A549 (cell line): ENCODE data around the gene FAM13A.

ENCODE experiments used
- CEBPB ChIP-seq, 2 experiments: fragments of >200 bp in 1 of 2; sonication (Bioruptor Twin) in 1 of 2; formaldehyde crosslinking in 1 of 2; IDR thresholded peaks; 2 replicates each; pipeline ENCODE4 v1.6.1; 2012 to 2016
- CHD2 ChIP-seq: fragments of 150-350 bp; IDR thresholded peaks from 2 replicates; pipeline ENCODE4 v1.6.1; 2014; ENCODE audit warnings: low read length; ENCODE audit not compliant: partially characterized antibody
- EHMT2 ChIP-seq: fragments of 200-600 bp; sonication (generic); IDR thresholded peaks from 2 replicates; pipeline ENCODE4 v1.6.1; 2016; ENCODE audit warnings: antibody characterized with exemption, low read depth, mild to moderate bottlenecking, moderate library complexity
- HDAC2 ChIP-seq: fragments of 200-600 bp; sonication (generic); IDR thresholded peaks from 2 replicates; pipeline ENCODE4 v1.6.1; 2016
- MYC ChIP-seq: IDR thresholded peaks from 2 replicates; pipeline ENCODE4 v1.6.1; 2012; ENCODE audit warnings: mild to moderate bottlenecking, inconsistent platforms, low read length, improper control_type of control experiment, borderline replicate concordance
- NR3C1 ChIP-seq: fragments of >200 bp; sonication (Bioruptor Twin); formaldehyde crosslinking; IDR thresholded peaks from 3 replicates; pipeline ENCODE4 v1.6.1; 2017
- POLR2A ChIP-seq: IDR thresholded peaks from 2 replicates; pipeline ENCODE4 v1.6.1; 2012; ENCODE audit warnings: mild to moderate bottlenecking, low read length
- RAD21 ChIP-seq, 2 experiments: fragments of >200 bp in 1 of 2; sonication (Bioruptor Twin) in 1 of 2; formaldehyde crosslinking in 1 of 2; IDR thresholded peaks in 1 of 2; conservative IDR thresholded peaks in 1 of 2; 2 replicates in 1 of 2; 3 replicates in 1 of 2; pipeline ENCODE4 v1.6.1; 2012 to 2018; ENCODE audit warnings: inconsistent platforms in 1 of 2
- RARB ChIP-seq: fragments of 250-450 bp; sonication (Bioruptor Pico); IDR thresholded peaks from 2 replicates; pipeline ENCODE4 v1.8.0; 2021; ENCODE audit warnings: mild to moderate bottlenecking, moderate library complexity
- SREBF2 ChIP-seq: fragments of 450-650 bp; IDR thresholded peaks from 2 replicates; pipeline ENCODE4 v1.6.1; 2014; ENCODE audit warnings: mild to moderate bottlenecking, moderate library complexity
- TF ChIP-seq, protein P1 (sequence below): fragments of 450-650 bp; IDR thresholded peaks from 2 replicates; pipeline ENCODE4 v1.6.1; 2014; ENCODE audit warnings: antibody characterized with exemption
- TF ChIP-seq, protein P2 (sequence below): fragments of >200 bp; sonication (Bioruptor Twin); formaldehyde crosslinking; IDR thresholded peaks from 3 replicates; pipeline ENCODE4 v1.5.1; 2016
- TF ChIP-seq, protein P3 (sequence below): IDR thresholded peaks from 2 replicates; pipeline ENCODE4 v1.6.1; 2012; ENCODE audit warnings: low read depth, borderline replicate concordance

DNA sequence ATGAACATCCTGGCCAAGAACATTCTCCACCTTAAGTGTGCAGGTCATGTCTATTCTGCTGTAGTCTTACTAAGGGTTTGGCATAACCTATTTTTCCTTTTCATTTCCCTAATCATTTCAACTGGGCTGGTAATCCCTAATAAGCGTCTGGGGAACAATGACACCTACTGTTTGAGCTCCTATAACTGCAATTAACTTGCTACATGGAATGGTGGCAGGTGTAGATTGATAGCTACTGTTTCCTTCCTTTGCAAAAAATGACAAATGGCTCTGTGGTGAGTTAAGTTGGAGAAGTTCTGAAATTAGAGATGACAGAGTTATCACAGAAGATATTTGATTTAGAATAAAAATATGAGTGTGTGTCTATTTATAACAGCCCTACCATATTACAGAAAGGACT, 254.8 kb downstream of the FAM13A start:
- TF ChIP-seq POLR2A, result no peak
- TF ChIP-seq CEBPB (IDR thresholded peaks at IDR 0.05), result no peak
- TF ChIP-seq, protein P1, sequence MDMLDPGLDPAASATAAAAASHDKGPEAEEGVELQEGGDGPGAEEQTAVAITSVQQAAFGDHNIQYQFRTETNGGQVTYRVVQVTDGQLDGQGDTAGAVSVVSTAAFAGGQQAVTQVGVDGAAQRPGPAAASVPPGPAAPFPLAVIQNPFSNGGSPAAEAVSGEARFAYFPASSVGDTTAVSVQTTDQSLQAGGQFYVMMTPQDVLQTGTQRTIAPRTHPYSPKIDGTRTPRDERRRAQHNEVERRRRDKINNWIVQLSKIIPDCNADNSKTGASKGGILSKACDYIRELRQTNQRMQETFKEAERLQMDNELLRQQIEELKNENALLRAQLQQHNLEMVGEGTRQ, result no peak
- TF ChIP-seq, protein P2, sequence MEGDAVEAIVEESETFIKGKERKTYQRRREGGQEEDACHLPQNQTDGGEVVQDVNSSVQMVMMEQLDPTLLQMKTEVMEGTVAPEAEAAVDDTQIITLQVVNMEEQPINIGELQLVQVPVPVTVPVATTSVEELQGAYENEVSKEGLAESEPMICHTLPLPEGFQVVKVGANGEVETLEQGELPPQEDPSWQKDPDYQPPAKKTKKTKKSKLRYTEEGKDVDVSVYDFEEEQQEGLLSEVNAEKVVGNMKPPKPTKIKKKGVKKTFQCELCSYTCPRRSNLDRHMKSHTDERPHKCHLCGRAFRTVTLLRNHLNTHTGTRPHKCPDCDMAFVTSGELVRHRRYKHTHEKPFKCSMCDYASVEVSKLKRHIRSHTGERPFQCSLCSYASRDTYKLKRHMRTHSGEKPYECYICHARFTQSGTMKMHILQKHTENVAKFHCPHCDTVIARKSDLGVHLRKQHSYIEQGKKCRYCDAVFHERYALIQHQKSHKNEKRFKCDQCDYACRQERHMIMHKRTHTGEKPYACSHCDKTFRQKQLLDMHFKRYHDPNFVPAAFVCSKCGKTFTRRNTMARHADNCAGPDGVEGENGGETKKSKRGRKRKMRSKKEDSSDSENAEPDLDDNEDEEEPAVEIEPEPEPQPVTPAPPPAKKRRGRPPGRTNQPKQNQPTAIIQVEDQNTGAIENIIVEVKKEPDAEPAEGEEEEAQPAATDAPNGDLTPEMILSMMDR, result no peak
- no peak for TF ChIP-seq NR3C1
- peak in 1 of 2 experiments; percentile 15; a peak in 1 of 5 replicates for TF ChIP-seq RAD21 (conservative IDR thresholded peaks at IDR 0.05 in 1 of 2, IDR thresholded peaks at IDR 0.05 in 1 of 2)
- no peak for TF ChIP-seq MYC
- no peak for TF ChIP-seq RARB (CRISPR knock-in tag)
- TF ChIP-seq EHMT2, result no peak
- no peak for TF ChIP-seq HDAC2
- no peak for TF ChIP-seq SREBF2
- no peak for TF ChIP-seq CHD2
- TF ChIP-seq, protein P3, sequence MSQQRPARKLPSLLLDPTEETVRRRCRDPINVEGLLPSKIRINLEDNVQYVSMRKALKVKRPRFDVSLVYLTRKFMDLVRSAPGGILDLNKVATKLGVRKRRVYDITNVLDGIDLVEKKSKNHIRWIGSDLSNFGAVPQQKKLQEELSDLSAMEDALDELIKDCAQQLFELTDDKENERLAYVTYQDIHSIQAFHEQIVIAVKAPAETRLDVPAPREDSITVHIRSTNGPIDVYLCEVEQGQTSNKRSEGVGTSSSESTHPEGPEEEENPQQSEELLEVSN, result no peak
